Left cardiac atrium (tissue), 4 donors: ENCODE results near the gene PSTPIP1. TPM values are rescaled to one million over a fixed set of nuclear protein-coding genes. Genes with fewer than 3 reads are reported as not detected.

Experiments
- ATAC-seq, 2 donors: fragments of 200-7000 bp; cut with Tn5 transposase; one replicate each; pipeline ENCODE4 v1.9.1; 2020; ENCODE audit warnings: mild to moderate bottlenecking in 2 of 2, moderate library complexity in 2 of 2
- DNase-seq: peaks from one replicate; pipeline ENCODE4 v3.0.0-alpha.2; 2020
- intact Hi-C, 2 donors: fragments of 100-400 bp; cut with DNase I; formaldehyde crosslinking; loops; one replicate each; pipeline versions ENCODE4 v1.14.1 to v1.15.1; 2022 to 2023
- total RNA-seq, 2 donors: library from RNA; stranded (reverse); fragmentation: NEBNext Ultra II Directional; extraction: Animal tissue kit (Norgen Biotek cat#: 25700); gene quantifications; one replicate each; pipeline ENCODE4 v1.2.1, GENCODE V29; 2021
- donor health status: DM: no; HTN: yes; CAD: no.
- donor health status: DM: no; HTN: yes; CAD: no; lungs with severe emphysema.
- donor health status: DM: yes; HTN: yes; CAD: no.
- donor health status: Dilated cardiomyopathy.

The PSTPIP1 gene
- total RNA-seq, 2 donors from 2014 or later: 6.1 to 14.1 TPM

DNA sequence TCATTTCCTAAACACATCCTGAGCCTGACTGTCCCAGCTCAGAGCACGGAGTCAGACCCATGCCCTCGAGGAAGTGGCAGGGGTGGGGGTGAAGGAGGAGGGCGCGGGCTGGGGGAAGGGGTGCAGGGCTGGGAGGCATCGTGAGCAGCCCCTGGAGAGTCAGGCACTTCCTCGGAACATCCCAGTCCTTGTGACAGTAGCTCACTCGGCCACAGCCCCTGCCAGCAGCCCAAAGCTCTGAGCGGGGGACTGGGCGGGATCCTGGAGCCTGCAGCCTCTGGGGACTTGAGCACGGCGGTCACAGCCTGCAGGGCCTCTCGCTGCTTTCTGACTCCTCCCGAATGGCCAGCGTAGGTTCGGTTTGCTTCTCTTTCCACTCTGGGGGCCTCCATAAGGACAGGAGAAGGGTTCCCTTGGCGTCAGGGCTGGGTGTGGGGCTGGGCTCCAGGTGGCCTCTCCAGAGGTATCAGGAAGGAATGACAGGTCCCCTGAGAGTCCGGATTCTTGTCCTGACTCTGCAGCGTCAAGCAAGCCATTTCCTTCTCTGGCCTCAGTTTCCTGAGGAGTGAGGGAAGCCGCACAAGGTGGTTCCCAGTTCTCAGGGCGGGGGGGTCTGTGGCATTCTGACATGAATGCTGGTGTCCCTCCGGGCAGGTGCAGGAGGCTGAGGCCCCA lies 20.9 kb downstream of the PSTPIP1 start:
- ATAC-seq: no peak
- DNase-seq: peak; percentile 21
- intact Hi-C loops: no loop called here

DNA sequence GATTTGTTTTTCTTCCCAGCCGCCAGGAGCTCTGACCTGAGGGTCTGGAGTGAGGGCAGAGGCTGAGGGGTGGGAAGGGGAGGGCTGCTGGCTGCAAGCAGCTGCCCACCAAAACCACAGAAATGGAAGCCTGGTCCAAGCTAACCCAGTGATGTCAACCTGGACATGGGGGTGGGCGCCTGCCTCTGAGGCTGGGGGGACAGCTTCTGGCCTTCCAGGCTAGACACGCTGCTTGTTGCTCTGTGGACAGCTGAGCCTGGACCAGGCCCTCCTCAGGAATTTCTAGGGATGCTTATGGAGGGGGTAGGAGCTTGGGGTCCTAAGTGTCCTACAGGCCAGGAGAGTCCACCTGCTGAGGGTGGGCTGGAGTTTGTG lies 21.4 kb downstream of the PSTPIP1 start:
- no peak for ATAC-seq
- DNase-seq: peak; percentile 3
- intact Hi-C loops: no loop called here

DNA sequence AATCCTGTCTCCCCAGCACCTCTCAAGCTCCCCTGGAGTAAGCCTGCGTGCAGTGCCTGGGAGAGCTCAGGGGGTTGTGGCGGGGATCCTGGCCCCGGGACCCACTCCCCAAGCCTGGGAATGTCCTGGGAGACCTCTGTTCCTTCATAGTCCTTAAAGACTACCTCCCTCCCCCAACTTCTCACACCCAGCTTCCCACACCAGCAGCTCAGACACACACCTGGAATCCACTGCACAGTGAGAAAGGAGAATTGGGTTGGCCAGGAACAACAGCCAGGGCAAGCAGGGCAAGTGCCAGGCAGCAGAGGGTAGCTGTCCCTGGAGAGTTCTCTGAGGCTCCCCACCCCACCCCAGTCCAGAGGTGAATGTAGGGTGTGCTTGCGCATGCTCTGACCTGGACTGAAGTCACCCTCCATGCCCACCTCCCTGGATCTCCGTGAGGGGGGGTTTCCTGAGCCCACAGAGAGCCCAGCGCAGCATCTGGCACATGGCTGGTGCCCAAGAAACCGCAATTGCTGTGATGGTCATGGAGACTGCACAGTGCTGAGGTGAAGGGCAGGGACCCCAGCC lies 22.2 kb downstream of the PSTPIP1 start:
- intact Hi-C loops: no loop called here
- ATAC-seq (no peak), DNase-seq (peak; percentile 15)

DNA sequence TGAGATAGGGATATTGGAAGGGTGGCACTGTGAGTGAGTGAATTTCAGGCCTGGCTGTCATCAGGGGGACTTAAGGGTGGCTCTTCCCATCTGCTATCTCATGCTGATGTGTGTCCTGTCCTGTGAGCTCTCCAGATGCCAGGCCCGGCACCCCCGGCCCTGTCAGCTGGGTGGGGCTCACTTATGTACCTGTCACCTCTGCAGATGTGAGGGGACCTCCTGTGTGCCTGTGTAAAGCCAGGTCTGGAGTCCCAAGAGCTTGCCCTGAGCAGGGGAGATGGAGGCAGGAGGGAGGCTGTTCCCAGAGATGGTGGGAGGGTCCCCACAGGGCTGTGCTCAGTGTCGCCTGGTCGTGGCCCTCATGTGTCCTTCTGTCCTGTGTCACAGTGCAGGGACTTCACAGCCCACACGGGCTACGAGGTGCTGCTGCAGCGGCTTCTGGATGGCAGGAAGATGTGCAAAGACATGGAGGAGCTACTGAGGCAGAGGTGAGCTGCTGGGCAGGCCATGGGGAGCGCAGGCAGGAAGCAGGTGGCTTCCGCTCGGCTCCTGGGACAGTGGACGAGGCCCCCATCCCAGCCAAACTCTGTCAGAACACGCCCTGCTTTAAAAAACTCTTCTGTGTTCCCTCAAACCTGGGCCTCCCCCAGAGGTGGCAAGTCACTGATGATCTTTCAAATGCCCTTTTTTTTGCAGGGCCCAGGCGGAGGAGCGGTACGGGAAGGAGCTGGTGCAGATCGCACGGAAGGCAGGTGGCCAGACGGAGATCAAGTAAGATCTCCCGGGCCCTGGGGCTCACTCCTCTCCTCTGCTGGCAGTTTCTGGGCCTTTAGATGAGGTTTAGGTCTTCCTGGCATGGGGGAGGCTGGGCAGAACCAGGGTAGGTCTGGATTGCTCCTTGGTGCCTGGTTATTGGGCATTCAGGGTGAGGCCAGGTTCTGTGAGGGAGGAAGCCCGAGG lies 23.1 kb downstream of the PSTPIP1 start:
- intact Hi-C loops: no loop called here
- DNase-seq: peak; percentile 9
- ATAC-seq: no peak

DNA sequence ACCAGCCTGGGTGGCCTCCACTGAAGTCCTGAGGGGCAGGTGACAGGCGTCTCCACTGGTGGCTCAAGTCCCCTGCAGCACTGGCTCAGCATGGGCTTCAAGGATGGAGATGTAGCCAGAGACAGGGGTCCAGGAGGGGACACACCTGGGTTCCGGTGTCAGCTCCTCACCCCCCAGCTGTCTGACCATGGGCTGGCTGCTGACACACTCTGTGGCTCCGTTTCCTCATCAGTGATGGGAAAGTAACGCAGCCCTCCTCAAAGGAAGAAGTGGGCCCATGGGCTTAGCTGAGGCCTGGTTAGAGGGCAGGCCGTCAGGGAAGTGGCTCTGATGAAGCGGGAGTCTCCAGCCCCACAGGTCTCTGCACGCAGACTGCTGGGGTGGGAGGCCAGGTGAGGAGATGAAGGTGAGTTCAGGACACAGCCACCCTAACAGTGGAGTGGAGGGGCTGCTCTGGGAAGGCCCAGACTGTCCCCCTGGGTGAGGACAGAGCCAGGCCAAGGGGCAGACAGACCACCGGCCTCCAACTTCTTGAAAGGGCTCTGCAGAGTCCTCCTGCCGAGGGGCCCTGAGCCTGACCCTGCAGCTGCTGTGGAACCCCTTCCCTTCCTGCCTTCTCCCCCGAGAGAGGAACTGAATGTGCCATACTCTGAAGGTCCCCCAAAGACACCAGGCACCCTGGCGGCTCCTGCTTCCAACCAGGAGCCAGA lies 24.0 kb downstream of the PSTPIP1 start:
- peak; percentile 13 for DNase-seq
- intact Hi-C loops: no loop called here

DNA sequence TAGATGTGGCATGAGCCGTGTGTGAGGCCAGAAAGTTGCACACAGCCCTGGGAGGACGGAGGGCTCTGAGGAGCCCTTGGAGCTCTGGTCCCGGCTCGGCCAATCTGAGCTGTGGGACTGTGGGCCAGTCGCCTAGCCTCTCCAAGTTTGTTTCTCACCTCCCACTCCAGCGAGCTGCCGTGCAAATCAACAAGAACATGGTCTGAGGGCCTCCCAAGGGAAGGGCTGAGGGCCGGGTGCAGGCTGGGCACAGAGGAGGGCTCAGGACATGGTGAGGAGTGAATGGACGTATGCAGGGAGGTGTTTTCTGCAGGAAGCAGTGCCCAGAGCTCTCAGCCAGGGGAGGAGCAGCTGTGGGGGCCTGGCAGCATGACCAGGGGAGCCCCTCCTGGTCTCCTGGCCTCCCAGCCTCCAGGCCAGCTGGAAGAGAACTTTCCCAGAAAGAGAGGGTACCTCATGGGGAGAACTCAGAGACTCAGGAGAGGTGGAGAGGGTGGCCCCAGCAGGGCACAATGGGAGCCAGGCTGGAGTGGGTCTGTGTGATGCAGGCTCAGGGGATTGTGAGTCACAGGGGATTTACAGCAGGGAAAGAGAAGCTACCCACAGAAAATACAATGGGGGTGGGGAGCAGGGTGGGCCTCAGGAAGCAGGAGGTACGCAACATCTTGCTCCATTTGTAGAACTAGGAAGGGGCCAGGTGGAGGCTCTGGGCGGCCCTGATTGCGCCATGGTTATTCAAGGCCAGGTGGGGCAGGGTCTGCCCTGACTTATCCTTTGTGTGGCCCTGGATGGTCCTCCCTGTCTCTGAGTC lies 24.8 kb downstream of the PSTPIP1 start:
- ATAC-seq: no peak
- DNase-seq: peak; percentile 18
- intact Hi-C loops: loop anchor here in 1 of 2 donors (10.0 kb wide), 1 partner anchor 525 kb away; no protein-coding TSS in a partner anchor

More for the DNA sequence above, 24.0 kb downstream of the PSTPIP1 start:
- ATAC-seq: no peak

DNA sequence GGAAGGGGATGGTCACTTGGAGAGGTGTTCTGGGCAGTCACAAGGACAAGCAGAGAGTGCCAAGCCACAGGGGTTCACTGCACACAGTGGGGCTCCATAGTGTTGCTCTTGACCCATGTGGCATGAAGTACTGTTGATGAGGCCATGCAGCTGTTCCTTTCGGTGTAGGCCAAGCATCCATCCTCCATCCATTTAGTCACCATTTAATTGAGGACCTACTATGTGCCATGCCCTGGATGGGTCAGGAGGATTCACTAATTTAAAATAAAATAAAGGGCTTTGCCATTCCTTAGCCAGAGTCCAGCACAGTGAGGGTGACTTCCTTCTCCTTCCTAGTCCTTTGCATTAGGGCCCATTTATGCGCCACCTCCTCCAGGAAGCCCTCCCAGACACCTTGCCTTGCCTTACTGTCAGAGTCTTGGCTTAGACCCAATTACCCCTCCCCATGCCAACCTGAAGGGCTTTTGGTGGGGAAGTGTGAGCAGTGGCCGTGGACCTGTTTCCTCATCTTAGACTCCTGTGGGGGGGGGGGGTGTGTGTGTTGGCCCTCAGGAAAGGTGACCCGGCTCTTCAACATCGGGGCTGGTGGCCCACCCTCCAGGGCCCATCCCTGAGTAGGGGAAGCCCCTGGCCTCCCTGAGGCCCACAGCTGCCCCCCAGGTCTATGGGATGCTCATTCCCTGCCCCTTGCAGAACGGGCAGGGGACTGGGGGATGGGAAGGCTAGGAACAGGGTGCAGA lies 25.6 kb downstream of the PSTPIP1 start:
- intact Hi-C loops: loop anchor here in 1 of 2 donors (10.0 kb wide), 1 partner anchor 524 kb away; no protein-coding TSS in a partner anchor
- ATAC-seq (no peak), DNase-seq (peak; percentile 8)

DNA sequence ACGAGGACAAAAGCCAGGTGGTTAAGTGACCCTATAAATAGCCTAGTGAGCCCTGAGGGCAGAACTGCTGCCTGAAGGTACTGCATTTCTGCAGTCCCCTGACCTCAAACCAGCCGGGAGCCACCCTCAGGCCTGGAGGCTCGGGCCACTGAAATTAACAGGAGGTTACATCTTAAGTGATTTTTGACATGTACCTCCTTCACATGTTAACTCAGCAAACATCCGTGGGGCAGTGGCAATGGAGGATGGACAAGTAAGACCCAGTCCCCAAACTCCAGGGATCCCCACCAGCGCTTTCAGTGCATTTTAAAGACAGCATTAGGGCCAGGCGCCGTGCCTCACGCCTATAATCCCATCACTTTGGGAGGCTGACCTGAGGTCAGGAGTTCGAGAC lies 26.2 kb downstream of the PSTPIP1 start:
- intact Hi-C loops: loop anchor here in 1 of 2 donors (10.0 kb wide), 1 partner anchor 524 kb away; no protein-coding TSS in a partner anchor

DNA sequence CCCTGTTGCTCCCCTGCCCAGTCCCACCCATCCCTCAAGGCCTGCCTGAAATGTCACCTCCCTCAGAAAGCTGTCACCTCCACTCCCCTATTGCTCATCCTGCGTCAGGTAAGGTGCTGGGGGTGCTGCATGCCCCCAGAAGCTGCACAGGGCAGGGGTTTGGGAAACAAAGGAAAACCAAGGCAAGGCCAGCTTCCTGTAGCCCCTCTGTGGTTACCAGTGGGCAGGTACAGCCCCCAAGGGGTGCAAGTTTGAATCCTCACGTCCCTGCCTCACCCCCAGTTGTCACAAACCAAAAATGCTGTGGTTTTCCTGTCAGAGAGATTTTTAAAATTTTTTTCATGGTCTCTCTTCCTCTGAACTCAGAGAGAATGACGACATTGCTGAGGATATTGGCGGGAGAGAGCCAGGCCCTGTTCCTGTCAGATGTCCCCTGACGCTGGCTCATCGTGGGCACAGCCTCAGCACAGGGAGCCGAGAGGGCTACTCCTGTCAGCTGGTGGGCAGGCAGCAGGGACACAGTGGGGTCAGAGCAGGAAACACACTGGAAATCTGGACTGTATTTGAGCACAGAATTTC lies 27.0 kb downstream of the PSTPIP1 start:
- intact Hi-C loops: loop anchor here in 1 of 2 donors (10.0 kb wide), 1 partner anchor 523 kb away; no protein-coding TSS in a partner anchor
- DNase-seq (peak; percentile 25), ATAC-seq (peak in 1 of 2 donors; percentile 17)

More for the DNA sequence above, 26.2 kb downstream of the PSTPIP1 start:
- DNase-seq: peak; percentile 12
- no peak for ATAC-seq

DNA sequence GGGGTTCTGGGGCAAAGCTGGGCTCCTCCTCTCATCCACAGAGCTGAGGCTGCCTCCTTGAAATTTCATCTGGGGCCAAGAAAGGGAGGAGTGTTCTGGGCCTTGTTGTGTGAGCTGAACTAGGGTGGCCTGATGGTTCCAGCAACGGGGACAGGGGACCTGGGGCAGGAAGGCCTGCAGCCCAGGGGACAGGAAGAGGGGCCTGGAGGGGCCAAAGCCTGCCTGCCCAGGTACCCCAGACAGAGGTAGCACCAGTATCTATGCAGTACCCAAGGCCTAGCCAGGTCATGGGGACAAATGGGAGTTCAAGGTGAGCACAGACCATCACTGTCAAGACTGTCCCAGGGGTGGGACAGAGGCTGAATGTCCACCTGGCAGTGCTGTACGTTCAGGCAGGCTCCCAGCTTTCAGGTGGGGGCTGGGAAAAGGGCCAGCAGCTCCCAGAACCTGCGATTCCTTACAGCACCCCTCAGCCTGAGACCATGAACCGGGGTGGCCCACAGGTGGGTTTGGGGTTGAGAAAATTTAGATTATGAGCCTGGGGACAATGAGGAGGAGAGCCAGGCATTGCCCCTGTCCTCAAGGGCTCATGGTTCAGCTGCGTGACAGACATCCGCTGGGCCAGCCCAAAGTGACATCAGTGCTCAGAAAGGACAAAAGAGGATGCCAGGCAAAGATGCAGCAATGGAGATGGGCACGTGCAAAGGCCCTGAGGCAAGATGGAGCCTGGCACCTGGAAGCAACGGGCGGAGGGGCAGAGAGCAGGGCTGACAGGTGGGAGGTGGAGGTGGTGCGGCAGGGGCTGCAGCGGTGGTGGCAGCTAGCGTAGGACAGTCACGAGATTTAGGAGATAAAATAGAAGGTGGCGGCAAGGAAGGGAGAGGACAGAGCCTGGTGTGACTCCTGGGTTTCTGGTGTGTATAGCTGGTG lies 28.0 kb downstream of the PSTPIP1 start:
- intact Hi-C loops: loop anchor here in 1 of 2 donors (10.0 kb wide), 1 partner anchor 522 kb away; no protein-coding TSS in a partner anchor
- ATAC-seq (no peak), DNase-seq (peak; percentile 11)

DNA sequence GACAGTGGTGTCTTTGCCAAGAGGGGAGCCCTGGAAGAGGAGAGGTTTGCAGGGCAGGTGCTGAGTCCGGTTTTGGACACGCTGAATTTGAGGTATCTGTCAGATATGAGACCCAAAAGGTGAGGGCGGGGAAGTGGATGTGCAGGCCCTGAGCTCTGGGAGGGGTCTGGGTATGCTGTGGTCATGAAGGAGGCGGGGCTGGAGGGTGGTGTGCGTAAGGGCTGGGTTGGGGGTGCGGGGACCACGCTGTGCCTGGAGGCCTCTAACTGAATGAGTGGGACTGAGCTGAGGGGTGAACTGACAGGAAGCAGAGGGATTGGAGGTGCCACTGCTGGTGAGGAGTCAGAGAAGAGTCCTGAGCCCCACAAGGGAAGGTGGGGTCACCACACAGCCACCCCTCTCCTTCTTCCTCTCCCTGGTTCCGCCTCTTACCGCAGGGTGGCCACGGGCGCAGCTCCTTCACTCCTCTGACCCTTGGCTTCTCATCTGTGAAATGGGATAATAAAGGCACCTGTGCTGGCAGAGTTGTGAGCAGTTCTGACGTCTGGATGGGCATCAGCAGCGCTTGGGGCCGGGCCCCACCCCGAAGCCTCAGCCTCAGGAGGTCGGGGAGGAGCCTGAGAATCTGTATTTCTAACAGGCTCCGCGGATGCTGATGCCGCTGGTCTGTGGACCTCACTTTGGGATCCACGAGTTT lies 28.8 kb downstream of the PSTPIP1 start:
- intact Hi-C loops: loop anchor here in 1 of 2 donors (10.0 kb wide), 1 partner anchor 521 kb away; no protein-coding TSS in a partner anchor
- ATAC-seq: no peak
- peak; percentile 17 for DNase-seq

DNA sequence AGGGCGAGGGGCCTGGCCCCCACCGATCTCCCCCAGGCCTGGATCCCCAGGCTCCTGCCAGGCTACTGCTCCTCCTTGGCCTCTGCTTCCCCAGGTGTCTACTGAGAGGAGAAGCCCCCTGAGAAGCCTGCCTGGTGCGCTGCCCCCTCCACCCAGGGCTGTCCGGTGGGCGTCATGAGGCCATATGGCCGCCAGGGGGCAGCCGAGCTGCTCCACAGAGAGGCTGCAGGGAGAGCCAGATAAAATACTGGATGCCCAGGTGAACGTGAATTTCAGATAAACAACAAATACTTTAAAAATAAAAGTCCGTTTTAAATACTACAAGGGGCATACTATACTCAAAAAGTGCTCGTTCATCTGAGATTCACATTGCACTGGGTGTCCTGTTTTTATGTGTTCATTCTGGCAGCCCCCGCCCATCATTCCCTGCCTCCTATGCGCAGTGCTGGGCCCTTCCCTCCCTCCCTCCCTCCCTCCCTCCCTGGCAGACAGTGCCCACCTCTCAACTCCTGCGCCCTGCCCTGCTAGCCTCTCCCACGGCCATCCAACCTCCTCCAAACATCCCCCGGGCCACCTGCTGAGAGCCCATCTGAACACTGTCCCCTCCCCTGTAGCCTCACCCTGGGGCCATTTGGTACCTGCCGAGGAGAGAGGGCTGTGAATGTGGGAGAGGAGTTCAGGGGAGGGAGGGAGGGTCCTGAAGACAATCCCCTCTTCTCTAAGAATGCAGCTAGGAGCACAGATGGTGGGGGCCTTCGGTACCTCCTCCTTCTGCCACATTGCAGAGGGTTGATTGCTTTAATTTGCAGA lies 29.6 kb downstream of the PSTPIP1 start:
- intact Hi-C loops: loop anchor here in 1 of 2 donors (10.0 kb wide), 1 partner anchor 520 kb away; no protein-coding TSS in a partner anchor
- ATAC-seq (peak; percentile 47 to 64), DNase-seq (peak; percentile 69)

DNA sequence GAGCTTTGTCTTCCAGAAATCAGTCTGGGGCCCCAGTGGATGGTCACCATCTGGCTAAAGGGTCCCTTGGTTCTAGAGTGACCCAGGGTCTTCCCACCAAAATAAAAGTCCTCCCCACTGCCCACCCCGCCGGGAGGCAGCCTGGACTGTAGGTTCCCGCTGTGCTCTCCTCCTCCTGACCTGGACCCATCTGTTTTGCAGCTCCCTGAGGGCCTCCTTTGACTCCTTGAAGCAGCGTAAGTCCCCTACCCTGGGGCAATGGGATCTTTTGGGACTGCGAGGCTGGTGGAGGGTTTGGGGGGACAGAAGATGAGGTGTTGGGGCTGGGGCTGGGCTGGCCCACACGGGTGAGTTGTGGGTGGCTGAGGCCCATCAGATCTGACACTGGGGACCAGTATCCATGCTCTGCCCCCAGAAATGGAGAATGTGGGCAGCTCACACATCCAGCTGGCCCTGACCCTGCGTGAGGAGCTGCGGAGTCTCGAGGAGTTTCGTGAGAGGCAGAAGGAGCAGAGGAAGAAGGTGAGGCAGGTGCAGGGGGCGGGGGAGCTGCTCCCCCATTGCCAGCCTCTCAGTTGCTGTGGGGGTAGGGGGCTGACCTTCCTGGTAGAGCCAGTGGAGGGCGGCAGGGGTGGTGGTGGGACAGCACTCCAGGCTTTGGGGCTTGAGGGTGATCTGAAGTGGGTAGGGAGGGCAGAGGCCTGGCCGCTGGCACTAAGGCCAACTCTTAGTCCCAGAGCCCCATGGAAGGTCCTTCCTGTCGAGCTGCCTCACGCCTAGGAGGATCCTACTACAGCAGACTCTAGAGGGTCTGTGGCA lies 30.4 kb downstream of the PSTPIP1 start:
- ATAC-seq (no peak), DNase-seq (peak; percentile 17)
- intact Hi-C loops: loop anchor here in 1 of 2 donors (10.0 kb wide), 1 partner anchor 520 kb away; no protein-coding TSS in a partner anchor
